IMR-90 (cell line): Measurements from ENCODE around the gene POMT1. TPM values are rescaled to one million over a fixed set of nuclear protein-coding genes. Genes with fewer than 3 reads are reported as not detected.

ENCODE experiments used
- ATAC-seq: fragments of 200-7000 bp; cut with Tn5 transposase; 2 replicates; pipeline ENCODE4 v1.9.1; 2020; ENCODE audit warnings: low read depth, mild to moderate bottlenecking, moderate library complexity
- BruUV-seq: library from RNA; stranded (reverse); fragments of 400-500 nt; replicated peaks from 2 replicates; lab custom pipeline; 2021; lab: Mats Ljungman, UMichigan
- CTCF ChIA-PET: fragments of 300-600 bp; formaldehyde crosslinking; extraction: SDS; loops from one replicate; lab custom pipeline; 2021; ENCODE audit warnings: antibody characterized with exemption; lab: Yijun Ruan, JAX
- POLR2A ChIA-PET: fragments of 300-600 bp; sonication (Branson Sonifier 250); formaldehyde crosslinking; loops from one replicate; lab custom pipeline; 2022; ENCODE audit warnings: antibody characterized with exemption; ENCODE audit not compliant: unreplicated experiment; lab: Charles Lee
- DNase-seq: peaks from one replicate; pipeline ENCODE4 v3.0.0; 2013
- H2AFZ ChIP-seq: replicated peaks from 2 replicates; pipeline ENCODE3; 2013; ENCODE audit warnings: low read length, mild to moderate bottlenecking; ENCODE audit not compliant: poor library complexity
- H2AK5ac ChIP-seq: 2 replicates; pipeline ENCODE4 v1.6.1; 2013; ENCODE audit warnings: low read depth, low read length, inconsistent platforms
- H2AK9ac ChIP-seq: replicated peaks from 2 replicates; pipeline ENCODE3; 2013; ENCODE audit warnings: mild to moderate bottlenecking, low read depth, low read length, moderate library complexity; ENCODE audit not compliant: poor library complexity
- H2BK120ac ChIP-seq: 2 replicates; pipeline ENCODE4 v1.6.1; 2013; ENCODE audit warnings: low read depth, low read length, inconsistent platforms
- H2BK15ac ChIP-seq: 3 replicates; pipeline ENCODE4 v1.6.1; 2013; ENCODE audit warnings: low read depth, low read length, inconsistent platforms
- H2BK20ac ChIP-seq: 2 replicates; pipeline ENCODE4 v1.6.1; 2013; ENCODE audit warnings: low read depth, mild to moderate bottlenecking, inconsistent platforms, low read length, moderate library complexity
- H2BK5ac ChIP-seq: 2 replicates; pipeline ENCODE4 v1.6.1; 2013; ENCODE audit warnings: mild to moderate bottlenecking, low read depth, low read length, inconsistent platforms; ENCODE audit not compliant: poor library complexity, severe bottlenecking
- H3K14ac ChIP-seq: replicated peaks from 2 replicates; pipeline ENCODE4 v1.6.1; 2013; ENCODE audit warnings: low read depth, low read length, inconsistent platforms
- H3K18ac ChIP-seq: 2 replicates; pipeline ENCODE4 v1.6.1; 2013; ENCODE audit warnings: low read depth, low read length, control low read depth
- H3K23ac ChIP-seq: 2 replicates; pipeline ENCODE4 v1.6.1; 2013; ENCODE audit warnings: low read depth, low read length, inconsistent platforms
- H3K27ac ChIP-seq: 2 replicates; pipeline ENCODE4 v1.5.1; 2013; ENCODE audit warnings: mild to moderate bottlenecking, control low read depth, low read length; ENCODE audit not compliant: insufficient read depth
- H3K27me3 ChIP-seq: 2 replicates; pipeline ENCODE4 v1.6.1; 2013; ENCODE audit warnings: low read length; ENCODE audit not compliant: control insufficient read depth, insufficient read depth
- H3K36me3 ChIP-seq: 2 replicates; pipeline ENCODE4 v1.6.1; 2013; ENCODE audit warnings: low read length, mixed read lengths; ENCODE audit not compliant: control insufficient read depth, insufficient read depth
- H3K4ac ChIP-seq: 2 replicates; pipeline ENCODE4 v1.6.1; 2013; ENCODE audit warnings: low read depth, low read length, inconsistent platforms
- H3K4me1 ChIP-seq: 2 replicates; pipeline ENCODE4 v1.6.1; 2013; ENCODE audit warnings: low read length, mixed read lengths; ENCODE audit not compliant: control insufficient read depth, insufficient read depth
- H3K4me2 ChIP-seq: 2 replicates; pipeline ENCODE4 v1.6.1; 2013; ENCODE audit warnings: low read depth, mild to moderate bottlenecking, control low read depth, low read length, moderate library complexity
- H3K4me3 ChIP-seq: 2 replicates; pipeline ENCODE4 v1.5.1; 2013; ENCODE audit warnings: low read depth, mild to moderate bottlenecking, control low read depth, low read length, moderate library complexity; ENCODE audit not compliant: insufficient read depth
- H3K56ac ChIP-seq: 2 replicates; pipeline ENCODE4 v1.6.1; 2013; ENCODE audit warnings: low read length, inconsistent platforms; ENCODE audit not compliant: insufficient read depth; ENCODE audit errors: extremely low read depth
- H3K79me1 ChIP-seq, 2 experiments: 2 replicates each; pipeline ENCODE4 v1.6.1; 2013; ENCODE audit warnings: low read length in 2 of 2, inconsistent platforms in 1 of 2, low read depth in 1 of 2
- H3K9ac ChIP-seq: 2 replicates; pipeline ENCODE4 v1.6.1; 2013; ENCODE audit warnings: low read depth, low read length, control low read depth
- H3K9me1 ChIP-seq: 2 replicates; pipeline ENCODE4 v1.6.1; 2013; ENCODE audit warnings: low read length, inconsistent platforms; ENCODE audit not compliant: insufficient read depth
- H3K9me3 ChIP-seq: 2 replicates; pipeline ENCODE4 v1.6.1; 2013; ENCODE audit warnings: low read length; ENCODE audit not compliant: control insufficient read depth, insufficient read depth
- H4K20me1 ChIP-seq: 2 replicates; pipeline ENCODE4 v1.6.1; 2013; ENCODE audit warnings: low read length, inconsistent platforms; ENCODE audit not compliant: insufficient read depth
- H4K5ac ChIP-seq: 2 replicates; pipeline ENCODE4 v1.6.1; 2013; ENCODE audit warnings: mild to moderate bottlenecking, low read depth, low read length, control low read depth
- H4K8ac ChIP-seq, 2 experiments: 2 replicates each; pipeline ENCODE4 v1.6.1; 2013; ENCODE audit warnings: low read depth in 2 of 2, low read length in 2 of 2, control low read depth in 1 of 2, inconsistent platforms in 1 of 2
- H4K91ac ChIP-seq: 2 replicates; pipeline ENCODE4 v1.6.1; 2013; ENCODE audit warnings: low read depth, low read length, inconsistent platforms; ENCODE audit not compliant: insufficient read depth
- BHLHE40 ChIP-seq: fragments of 150-350 bp; IDR thresholded peaks from 2 replicates; pipeline ENCODE4 v1.6.1; 2016; ENCODE audit warnings: mild to moderate bottlenecking, low read depth, low read length
- CEBPB ChIP-seq: IDR thresholded peaks from 2 replicates; pipeline ENCODE4 v1.6.1; 2012; ENCODE audit warnings: low read depth, low read length, improper control_type of control experiment
- CHD1 ChIP-seq: IDR thresholded peaks from 2 replicates; pipeline ENCODE4 v1.6.1; 2012; ENCODE audit warnings: low read depth, low read length, improper control_type of control experiment
- FOS ChIP-seq: fragments of 150-350 bp; IDR thresholded peaks from 2 replicates; pipeline ENCODE4 v1.6.1; 2016; ENCODE audit warnings: low read depth, low read length
- MAFK ChIP-seq: IDR thresholded peaks from 2 replicates; pipeline ENCODE4 v1.6.1; 2012; ENCODE audit warnings: low read depth, low read length, improper control_type of control experiment
- MAZ ChIP-seq: IDR thresholded peaks from 2 replicates; pipeline ENCODE4 v1.6.1; 2012; ENCODE audit warnings: low read depth, mild to moderate bottlenecking, low read length, improper control_type of control experiment, moderate library complexity, borderline replicate concordance
- MXI1 ChIP-seq: IDR thresholded peaks from 2 replicates; pipeline ENCODE4 v1.6.1; 2012; ENCODE audit warnings: low read depth, mild to moderate bottlenecking, low read length, moderate library complexity, borderline replicate concordance
- NFE2L2 ChIP-seq: fragments of 150-350 bp; IDR thresholded peaks from 2 replicates; pipeline ENCODE4 v1.6.1; 2016; ENCODE audit warnings: low read depth, mild to moderate bottlenecking, low read length
- POLR2A ChIP-seq: IDR thresholded peaks from 2 replicates; pipeline ENCODE4 v1.6.1; 2012; ENCODE audit warnings: mild to moderate bottlenecking, low read depth, low read length
- RAD21 ChIP-seq: IDR thresholded peaks from 2 replicates; pipeline ENCODE4 v1.6.1; 2012; ENCODE audit warnings: low read length, improper control_type of control experiment
- RCOR1 ChIP-seq: IDR thresholded peaks from 2 replicates; pipeline ENCODE4 v1.6.1; 2012; ENCODE audit warnings: mild to moderate bottlenecking, low read length, improper control_type of control experiment; ENCODE audit not compliant: insufficient replicate concordance
- RFX5 ChIP-seq: IDR thresholded peaks from 2 replicates; pipeline ENCODE4 v1.8.0; 2012; ENCODE audit warnings: low read depth, mild to moderate bottlenecking, low read length, moderate library complexity
- SMC3 ChIP-seq: fragments of 150-350 bp; IDR thresholded peaks from 2 replicates; pipeline ENCODE4 v1.6.1; 2016; ENCODE audit warnings: low read depth, mild to moderate bottlenecking, antibody characterized with exemption, low read length, moderate library complexity
- WGBS, 2 experiments: methylation state at CpG; one replicate each; pipeline versions ENCODE4 v1.1.5 to v1.1.7; 2013; ENCODE audit warnings: missing lambda C conversion rate in 2 of 2; ENCODE audit not compliant: insufficient read length in 1 of 2; ENCODE audit errors: extremely low coverage in 2 of 2; 5-methylcytosine and 5-hydroxymethylcytosine counted together
- dilution Hi-C: fragments of 300-500 bp; cut with HindIII; formaldehyde crosslinking; loops from one replicate; pipeline ENCODE4 v1.14.3; 2018; ENCODE audit warnings: low sequenced_read_pairs; ENCODE audit not compliant: unreplicated experiment
- in situ Hi-C: fragments of 300-500 bp; cut with MboI; formaldehyde crosslinking; loops from 3 replicates; pipeline ENCODE4 v1.14.3; 2019; ENCODE audit warnings: low sequenced_read_pairs, inconsistent platforms, mixed read lengths
- intact Hi-C: fragments of 100-400 bp; cut with micrococcal nuclease; formaldehyde crosslinking; loops from 2 replicates; pipeline ENCODE4 v1.10.0; 2022
- polyA plus RNA-seq, 3 experiments: library from polyadenylated mRNA; depleted of rRNA; stranded (reverse); fragments of >200 nt; gene quantifications; 2 replicates each; pipeline ENCODE4 v1.2.3, GENCODE V29; 2012; ENCODE audit warnings: low replicate concordance in 1 of 3
- total RNA-seq: library from RNA; depleted of rRNA; stranded (reverse); fragments of >200 nt; gene quantifications from 2 replicates; pipeline ENCODE4 v1.2.3, GENCODE V29; 2012
- TF ChIP-seq, protein P1 (sequence below): fragments of 150-350 bp; IDR thresholded peaks from 2 replicates; pipeline ENCODE4 v1.6.1; 2017; ENCODE audit warnings: mild to moderate bottlenecking, antibody characterized with exemption, low read length, low read depth
- TF ChIP-seq, protein P2 (sequence below): fragments of 150-350 bp; IDR thresholded peaks from 2 replicates; pipeline ENCODE4 v1.6.1; 2016; ENCODE audit warnings: low read depth, mild to moderate bottlenecking, low read length, moderate library complexity, borderline replicate concordance
- TF ChIP-seq, protein P3 (sequence below): conservative IDR thresholded peaks from 2 replicates; pipeline ENCODE4 v1.5.1; 2012; ENCODE audit warnings: mild to moderate bottlenecking, low read depth, low read length, improper control_type of control experiment

Gene POMT1
- total and polyA plus RNA-seq, 2 of the 4 experiments (the other 2 are of a cell fraction) = 24.2 to 36.5 TPM

DNA sequence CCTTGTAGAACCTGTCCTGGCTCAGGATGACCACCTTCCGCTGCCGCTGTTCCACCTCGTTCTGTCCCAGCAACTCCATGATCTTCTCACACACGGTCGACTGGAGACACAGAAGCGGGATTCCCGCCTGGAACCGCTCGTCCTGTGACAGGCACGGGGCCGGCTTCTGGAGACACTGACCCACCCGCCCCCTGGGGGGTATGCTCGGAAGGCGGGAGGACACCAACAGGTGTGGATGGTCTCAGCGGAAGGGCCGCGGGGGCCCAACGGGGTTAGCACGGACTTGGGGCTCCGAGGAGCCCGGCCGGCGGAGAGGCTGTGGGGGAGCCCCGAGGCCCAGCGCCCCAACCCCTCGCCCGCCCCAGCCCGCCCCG is 27.8 kb downstream of the POMT1 start:
- peak overlapping the region; percentile 98 for H3K4me2 ChIP-seq
- H3K36me3 ChIP-seq = peaks cover 31% of the 10 kb centered on the region
- H4K8ac ChIP-seq = peak overlapping the region; percentile 22 to 42; a peak in 2 of 4 replicates
- WGBS, 2 experiments = 0% methylated on average over 3 of the region's 29 CpGs; no CpG with 5 or more reads in 1 of the 2 experiments
- peak overlapping the region; percentile 78; the same call in 1 of the 2 replicates for H2AK5ac ChIP-seq
- no peak overlapping the region for H2BK120ac ChIP-seq
- H3K56ac ChIP-seq = no peak overlapping the region
- peak overlapping the region; percentile 39; the same call in 1 of the 2 replicates for H3K23ac ChIP-seq
- no peaks in the 10 kb centered on the region for H3K9me3 ChIP-seq
- peak overlapping the region; percentile 99 for H2AFZ ChIP-seq
- DNase-seq (peak; percentile 15), ATAC-seq (peak; percentile 42)
- peaks cover under 1% of the 10 kb centered on the region; the same call in 1 of the 2 replicates for H3K27me3 ChIP-seq
- H3K4me1 ChIP-seq = peaks cover 8% of the 10 kb centered on the region
- CTCF ChIA-PET = no interaction called here
- H4K20me1 ChIP-seq = no peaks in the 10 kb centered on the region
- peaks cover 12 to 20% of the 10 kb centered on the region in 2 experiments for H3K79me1 ChIP-seq
- H4K91ac ChIP-seq = no peak overlapping the region
- H3K14ac ChIP-seq = peak overlapping the region; percentile 89; the same call in 1 of the 2 replicates
- in situ Hi-C loops (no loop called here), dilution Hi-C loops (no loop called here), intact Hi-C loops (loop anchor here (2.0 kb wide), 1 partner anchor 216 kb away; no protein-coding TSS in a partner anchor)
- no peak overlapping the region for H2BK15ac ChIP-seq
- H3K4me3 ChIP-seq = peak overlapping the region; percentile 95
- no peak overlapping the region for H4K5ac ChIP-seq
- no TSS peak for BruUV-seq
- TF ChIP-seq CHD1 = no peak
- TF ChIP-seq SMC3 = no peak
- TF ChIP-seq NFE2L2 = no peak
- no peak for TF ChIP-seq MAFK
- no peak for TF ChIP-seq RCOR1
- TF ChIP-seq MAZ = no peak
- no peak for TF ChIP-seq FOS
- TF ChIP-seq RAD21 = no peak
- TF ChIP-seq, protein P1, sequence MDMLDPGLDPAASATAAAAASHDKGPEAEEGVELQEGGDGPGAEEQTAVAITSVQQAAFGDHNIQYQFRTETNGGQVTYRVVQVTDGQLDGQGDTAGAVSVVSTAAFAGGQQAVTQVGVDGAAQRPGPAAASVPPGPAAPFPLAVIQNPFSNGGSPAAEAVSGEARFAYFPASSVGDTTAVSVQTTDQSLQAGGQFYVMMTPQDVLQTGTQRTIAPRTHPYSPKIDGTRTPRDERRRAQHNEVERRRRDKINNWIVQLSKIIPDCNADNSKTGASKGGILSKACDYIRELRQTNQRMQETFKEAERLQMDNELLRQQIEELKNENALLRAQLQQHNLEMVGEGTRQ = no peak
- TF ChIP-seq, protein P2, sequence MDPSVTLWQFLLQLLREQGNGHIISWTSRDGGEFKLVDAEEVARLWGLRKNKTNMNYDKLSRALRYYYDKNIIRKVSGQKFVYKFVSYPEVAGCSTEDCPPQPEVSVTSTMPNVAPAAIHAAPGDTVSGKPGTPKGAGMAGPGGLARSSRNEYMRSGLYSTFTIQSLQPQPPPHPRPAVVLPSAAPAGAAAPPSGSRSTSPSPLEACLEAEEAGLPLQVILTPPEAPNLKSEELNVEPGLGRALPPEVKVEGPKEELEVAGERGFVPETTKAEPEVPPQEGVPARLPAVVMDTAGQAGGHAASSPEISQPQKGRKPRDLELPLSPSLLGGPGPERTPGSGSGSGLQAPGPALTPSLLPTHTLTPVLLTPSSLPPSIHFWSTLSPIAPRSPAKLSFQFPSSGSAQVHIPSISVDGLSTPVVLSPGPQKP = no peak
- no peak for TF ChIP-seq BHLHE40
- TF ChIP-seq MXI1 = no peak
- no peak for TF ChIP-seq RFX5
- no peak for TF ChIP-seq POLR2A
- TF ChIP-seq CEBPB = no peak
- TF ChIP-seq, protein P3, sequence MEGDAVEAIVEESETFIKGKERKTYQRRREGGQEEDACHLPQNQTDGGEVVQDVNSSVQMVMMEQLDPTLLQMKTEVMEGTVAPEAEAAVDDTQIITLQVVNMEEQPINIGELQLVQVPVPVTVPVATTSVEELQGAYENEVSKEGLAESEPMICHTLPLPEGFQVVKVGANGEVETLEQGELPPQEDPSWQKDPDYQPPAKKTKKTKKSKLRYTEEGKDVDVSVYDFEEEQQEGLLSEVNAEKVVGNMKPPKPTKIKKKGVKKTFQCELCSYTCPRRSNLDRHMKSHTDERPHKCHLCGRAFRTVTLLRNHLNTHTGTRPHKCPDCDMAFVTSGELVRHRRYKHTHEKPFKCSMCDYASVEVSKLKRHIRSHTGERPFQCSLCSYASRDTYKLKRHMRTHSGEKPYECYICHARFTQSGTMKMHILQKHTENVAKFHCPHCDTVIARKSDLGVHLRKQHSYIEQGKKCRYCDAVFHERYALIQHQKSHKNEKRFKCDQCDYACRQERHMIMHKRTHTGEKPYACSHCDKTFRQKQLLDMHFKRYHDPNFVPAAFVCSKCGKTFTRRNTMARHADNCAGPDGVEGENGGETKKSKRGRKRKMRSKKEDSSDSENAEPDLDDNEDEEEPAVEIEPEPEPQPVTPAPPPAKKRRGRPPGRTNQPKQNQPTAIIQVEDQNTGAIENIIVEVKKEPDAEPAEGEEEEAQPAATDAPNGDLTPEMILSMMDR = no peak
- H3K9me1 ChIP-seq = no peaks in the 10 kb centered on the region
- POLR2A ChIA-PET = no interaction called here
- peak overlapping the region; percentile 49 for H3K4ac ChIP-seq
- H3K9ac ChIP-seq = peak overlapping the region; percentile 82
- H3K18ac ChIP-seq = no peak overlapping the region
- peak overlapping the region; percentile 17 for H2AK9ac ChIP-seq
- H2BK5ac ChIP-seq = no peak overlapping the region
- H3K27ac ChIP-seq = peak overlapping the region; percentile 44; the same call in 1 of the 2 replicates
- H2BK20ac ChIP-seq = no peak overlapping the region
